ENCODE measurements around the gene SOCS1. TPM values are rescaled to one million over a fixed set of nuclear protein-coding genes. Genes with fewer than 3 reads are reported as not detected.
A peak's percentile ranks its signal among the peaks of the same experiment; 100 is the strongest.

SOCS1 gene
- total and polyA plus RNA-seq, 3 donors from 2014 or later = 3.6 to 16.8 (median 10.7) TPM

DNA sequence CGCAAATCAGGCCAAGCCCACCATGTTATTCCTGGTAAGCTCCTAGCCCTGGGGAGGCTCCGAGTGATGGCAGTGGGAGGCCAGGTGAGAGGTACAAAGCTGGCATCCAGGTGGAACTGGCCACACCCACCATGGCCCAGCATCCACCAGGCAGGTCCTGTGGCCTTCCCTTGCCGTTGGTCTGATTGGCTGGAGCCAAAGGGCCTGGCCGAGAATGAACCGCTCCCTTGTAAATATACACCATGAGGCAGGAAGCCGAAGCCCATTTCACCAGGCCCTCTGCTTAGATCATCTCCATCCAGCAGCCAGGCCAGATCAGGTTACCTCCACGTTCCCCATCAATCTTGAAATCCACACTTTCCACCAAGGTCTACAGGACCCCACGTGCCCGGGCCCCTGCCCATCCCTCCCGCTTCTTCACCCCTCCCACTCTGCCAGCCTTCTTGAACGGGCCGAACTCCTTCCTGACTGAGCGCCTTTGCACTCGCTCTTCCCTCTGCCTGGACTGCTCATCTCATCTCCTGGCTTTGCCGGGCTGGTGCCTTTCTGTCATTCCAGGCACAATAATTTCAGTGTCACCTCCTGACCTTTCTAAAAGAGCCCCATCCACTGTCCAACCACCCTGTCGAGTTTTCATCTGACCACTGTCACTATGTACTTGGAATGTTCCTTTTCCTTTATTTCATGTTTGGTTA, 5.8 kb downstream of the SOCS1 start:
- 48 to 63% methylated on average over 11 to 16 of the region's 16 CpGs for WGBS, 2 donors
- H3K4me3 ChIP-seq = peak overlapping the region; percentile 48 to 56
- peaks cover 2% of the 10 kb centered on the region for H3K4me1 ChIP-seq
- H3K27me3 ChIP-seq = no peaks in the 10 kb centered on the region
- TF ChIP-seq POLR2A (IDR thresholded peaks at IDR 0.05) = no peak
- TF ChIP-seq, protein P1, sequence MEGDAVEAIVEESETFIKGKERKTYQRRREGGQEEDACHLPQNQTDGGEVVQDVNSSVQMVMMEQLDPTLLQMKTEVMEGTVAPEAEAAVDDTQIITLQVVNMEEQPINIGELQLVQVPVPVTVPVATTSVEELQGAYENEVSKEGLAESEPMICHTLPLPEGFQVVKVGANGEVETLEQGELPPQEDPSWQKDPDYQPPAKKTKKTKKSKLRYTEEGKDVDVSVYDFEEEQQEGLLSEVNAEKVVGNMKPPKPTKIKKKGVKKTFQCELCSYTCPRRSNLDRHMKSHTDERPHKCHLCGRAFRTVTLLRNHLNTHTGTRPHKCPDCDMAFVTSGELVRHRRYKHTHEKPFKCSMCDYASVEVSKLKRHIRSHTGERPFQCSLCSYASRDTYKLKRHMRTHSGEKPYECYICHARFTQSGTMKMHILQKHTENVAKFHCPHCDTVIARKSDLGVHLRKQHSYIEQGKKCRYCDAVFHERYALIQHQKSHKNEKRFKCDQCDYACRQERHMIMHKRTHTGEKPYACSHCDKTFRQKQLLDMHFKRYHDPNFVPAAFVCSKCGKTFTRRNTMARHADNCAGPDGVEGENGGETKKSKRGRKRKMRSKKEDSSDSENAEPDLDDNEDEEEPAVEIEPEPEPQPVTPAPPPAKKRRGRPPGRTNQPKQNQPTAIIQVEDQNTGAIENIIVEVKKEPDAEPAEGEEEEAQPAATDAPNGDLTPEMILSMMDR (IDR thresholded peaks at IDR 0.05) = no peak
- no peaks in the 10 kb centered on the region for H3K36me3 ChIP-seq (ENCODE audit: low read depth, missing control alignments)
- no peak overlapping the region for H3K27ac ChIP-seq
- intact Hi-C loops (cut with DNase I; ENCODE audit: low total_unique reads) = no loop called here
- no peak for DNase-seq
- no peaks in the 10 kb centered on the region for H3K9me3 ChIP-seq

DNA sequence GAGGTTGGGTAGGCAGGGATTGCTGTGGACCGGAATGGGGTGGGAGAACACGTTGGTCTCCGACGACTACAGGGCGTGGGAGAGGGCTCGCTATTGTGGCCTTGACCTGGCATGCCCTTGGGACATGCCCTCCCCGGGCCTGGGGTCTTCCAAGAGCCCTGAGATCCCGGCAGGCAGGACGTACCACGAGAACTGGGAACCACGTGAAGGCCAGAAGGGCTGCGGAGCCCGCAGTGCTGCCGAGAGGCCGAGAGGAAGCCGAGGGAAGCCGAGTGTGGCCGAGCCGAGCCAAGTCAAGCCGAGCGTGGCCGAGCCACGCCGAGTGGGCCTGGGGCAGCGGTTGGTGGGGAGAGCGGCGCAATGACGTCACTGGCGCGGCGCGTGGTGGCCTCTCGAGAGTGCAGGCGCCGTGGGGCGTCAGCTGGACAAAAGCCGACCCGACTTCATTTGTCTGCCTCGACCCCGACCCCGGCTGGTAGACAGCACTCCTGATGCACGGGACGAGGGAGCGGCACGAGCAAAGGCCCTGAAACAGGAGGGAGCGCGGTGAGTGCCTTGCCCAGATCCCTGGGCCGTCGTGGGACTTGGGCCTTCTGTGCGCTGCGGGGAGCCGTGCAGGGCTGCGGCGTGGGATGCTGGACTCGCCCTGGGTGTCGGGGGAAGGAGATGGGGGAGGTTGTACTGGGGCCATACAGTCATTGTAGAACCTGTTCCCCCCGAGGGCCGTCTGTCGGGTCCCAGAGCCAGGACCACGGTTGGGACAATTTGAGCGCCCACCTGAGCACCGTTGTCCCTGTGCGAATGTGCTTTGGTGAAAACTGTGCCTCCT, 6.6 kb downstream of the SOCS1 start:
- no peaks in the 10 kb centered on the region for H3K36me3 ChIP-seq (ENCODE audit: low read depth, missing control alignments)
- intact Hi-C loops (cut with DNase I; ENCODE audit: low total_unique reads) = no loop called here
- H3K9me3 ChIP-seq = no peaks in the 10 kb centered on the region
- H3K4me1 ChIP-seq = no peaks in the 10 kb centered on the region
- H3K27ac ChIP-seq = no peak overlapping the region
- no peak for TF ChIP-seq POLR2A (IDR thresholded peaks at IDR 0.05)
- TF ChIP-seq, protein P1 (IDR thresholded peaks at IDR 0.05) = no peak
- 35 to 73% methylated on average over 11 to 63 of the region's 63 CpGs for WGBS, 2 donors
- peak overlapping the region; percentile 48 to 56 for H3K4me3 ChIP-seq
- DNase-seq = peak; percentile 83
- no peaks in the 10 kb centered on the region for H3K27me3 ChIP-seq

DNA sequence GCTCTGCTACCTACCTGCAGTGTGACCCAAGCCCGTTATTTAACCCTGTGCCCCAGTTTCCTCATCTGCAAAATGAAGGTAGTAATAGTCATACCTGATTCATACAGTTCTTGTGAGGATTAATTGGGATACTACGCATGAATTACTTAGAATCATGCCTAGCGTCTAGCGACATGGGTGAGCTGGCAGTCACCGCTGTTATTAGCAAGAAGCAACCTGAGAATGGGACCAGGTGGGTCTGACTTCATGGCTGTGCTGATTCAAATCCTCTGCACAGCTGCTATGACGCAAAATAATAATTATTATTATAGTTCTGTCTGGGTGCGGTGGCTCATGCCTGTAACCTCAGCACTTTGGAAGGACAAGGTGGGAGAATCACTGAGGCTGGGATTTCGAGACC, 7.9 kb downstream of the SOCS1 start:
- TF ChIP-seq, protein P1 (IDR thresholded peaks at IDR 0.05) = no peak
- no peak for TF ChIP-seq POLR2A (IDR thresholded peaks at IDR 0.05)
- no peaks in the 10 kb centered on the region for H3K4me1 ChIP-seq
- no peaks in the 10 kb centered on the region for H3K27me3 ChIP-seq
- no peaks in the 10 kb centered on the region for H3K36me3 ChIP-seq (ENCODE audit: low read depth, missing control alignments)
- no peak for DNase-seq
- H3K4me3 ChIP-seq = no peak overlapping the region
- no peak overlapping the region for H3K27ac ChIP-seq
- WGBS, 2 donors = 88 to 89% methylated on average over 8 of the region's 8 CpGs
- no peaks in the 10 kb centered on the region for H3K9me3 ChIP-seq
- intact Hi-C loops (cut with DNase I; ENCODE audit: low total_unique reads) = no loop called here

DNA sequence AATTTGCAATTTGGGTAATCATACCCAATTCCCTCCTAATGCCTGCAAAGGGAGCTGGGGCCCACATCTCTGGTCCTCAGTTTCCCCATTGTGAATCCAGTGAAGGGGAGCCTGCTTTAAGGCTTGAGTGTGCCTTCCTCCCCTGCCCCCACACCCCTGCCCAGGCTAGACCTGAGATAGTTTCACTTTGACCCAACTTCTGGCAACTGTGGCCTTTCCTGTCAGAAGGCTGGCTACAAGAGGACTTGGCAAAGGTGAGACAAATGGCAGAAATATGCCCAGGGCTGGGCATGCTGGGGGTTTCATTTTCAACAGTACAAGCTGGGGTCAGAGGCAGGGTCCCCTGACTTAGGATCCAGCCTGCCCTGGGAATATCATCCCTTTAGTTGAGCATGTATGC, 10.0 kb downstream of the SOCS1 start:
- H3K9me3 ChIP-seq = no peaks in the 10 kb centered on the region
- H3K4me1 ChIP-seq = no peaks in the 10 kb centered on the region
- no peak overlapping the region for H3K27ac ChIP-seq
- no peak for TF ChIP-seq POLR2A (IDR thresholded peaks at IDR 0.05)
- TF ChIP-seq, protein P1 (IDR thresholded peaks at IDR 0.05) = no peak
- H3K4me3 ChIP-seq = no peak overlapping the region
- intact Hi-C loops (cut with DNase I; ENCODE audit: low total_unique reads) = no loop called here
- no peak for DNase-seq
- H3K36me3 ChIP-seq (ENCODE audit: low read depth, missing control alignments) = no peaks in the 10 kb centered on the region
- H3K27me3 ChIP-seq = no peaks in the 10 kb centered on the region
